ENCODE results near the gene ZNF648.
"Not testable (repeated sequence)": the region's sequence is repeated elsewhere in the genome, so short reads cannot be mapped to it uniquely, and the experiment has no call there.

ZNF648 gene, protein sequence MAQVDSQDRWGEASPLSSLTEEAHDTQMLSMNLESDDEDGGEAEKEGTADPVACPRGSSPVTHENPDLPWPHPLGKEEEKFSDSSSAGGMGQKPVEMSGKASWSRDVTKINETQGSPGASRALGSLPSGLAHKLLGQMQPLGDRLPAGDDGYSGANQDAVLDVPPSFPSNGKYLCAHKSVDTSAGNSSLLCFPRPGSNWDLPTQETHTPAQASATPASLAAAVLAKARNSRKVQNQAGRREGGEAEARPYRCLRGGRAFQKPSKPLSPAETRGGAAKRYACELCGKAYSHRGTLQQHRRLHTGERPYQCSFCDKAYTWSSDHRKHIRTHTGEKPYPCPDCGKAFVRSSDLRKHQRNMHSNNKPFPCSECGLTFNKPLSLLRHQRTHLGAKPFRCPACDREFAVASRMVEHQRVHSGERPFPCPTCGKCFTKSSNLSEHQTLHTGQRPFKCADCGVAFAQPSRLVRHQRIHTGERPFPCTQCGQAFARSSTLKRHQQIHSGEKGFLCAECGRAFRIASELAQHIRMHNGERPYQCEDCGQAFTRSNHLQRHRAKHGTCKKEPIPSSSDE

GRCh38 chr1:182061594-182061993 is at the start of gene ZNF648:
Gene ZNF648, minus strand, starts transcription at chr1:182061712. Its CDS starts 3,702 bp downstream, at chr1:182058010.
- H3K36me3 ChIP-seq (ENCODE audit: insufficient read depth, low read length): no peaks in the 10 kb centered on the region

GRCh38 chr1:182110635-182111034 is 49.1 kb upstream of the ZNF648 start:
- Histone ChIP-seq H3K4me1 (ENCODE audit: insufficient read depth, low read length) (peaks cover 6% of the 10 kb centered on the region; the same call in 1 of the 2 replicates), H3K9me3 (ENCODE audit: control insufficient read depth, insufficient read depth, low read length) (0 out of 2 replicates have a peak, but pooled peaks cover 3% of the 10 kb centered on the region), H3K9ac (ENCODE audit: low read depth, low read length) (no peak overlapping the region), H3K36me3 (ENCODE audit: insufficient read depth, low read length) (no peaks in the 10 kb centered on the region)

More at GRCh38 chr1:182061594-182061993, at the start of gene ZNF648:
- H3K9me3 ChIP-seq (ENCODE audit: control insufficient read depth, insufficient read depth, low read length): no peaks in the 10 kb centered on the region
- no peaks in the 10 kb centered on the region; the same call in 1 of the 2 replicates for H3K4me1 ChIP-seq (ENCODE audit: insufficient read depth, low read length)
- peak within 1 kb of the TSS; percentile 36; the same call in 1 of the 2 replicates for H3K9ac ChIP-seq (ENCODE audit: low read depth, low read length)

DNA sequence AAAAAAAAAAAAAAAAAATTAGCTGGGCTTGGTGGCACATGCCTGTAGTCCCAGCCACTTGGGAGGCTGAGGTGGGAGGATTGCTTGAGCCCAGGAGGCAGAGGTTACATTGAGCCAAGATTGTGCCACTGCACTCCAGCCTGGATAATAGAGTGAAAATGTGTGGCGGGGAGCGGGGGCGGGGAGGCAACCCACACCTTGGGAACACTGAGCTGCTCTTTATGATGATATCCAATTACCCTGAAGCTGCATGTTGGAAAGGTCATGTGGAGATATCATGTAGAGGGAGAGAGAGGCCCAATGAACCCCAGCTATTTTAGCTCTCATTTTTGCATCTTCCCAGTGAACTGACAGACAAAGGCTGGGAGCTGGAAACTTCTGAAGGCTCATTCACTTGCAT is 48.3 kb upstream of the ZNF648 start:
- Histone ChIP-seq H3K9me3 (ENCODE audit: control insufficient read depth, insufficient read depth, low read length) (0 out of 2 replicates have a peak, but pooled peaks cover 3% of the 10 kb centered on the region), H3K4me1 (ENCODE audit: insufficient read depth, low read length) (peaks cover 6% of the 10 kb centered on the region; the same call in 1 of the 2 replicates), H3K9ac (ENCODE audit: low read depth, low read length) (no peak overlapping the region), H3K36me3 (ENCODE audit: insufficient read depth, low read length) (no peaks in the 10 kb centered on the region)

GRCh38 chr1:182107209-182107608 is 45.7 kb upstream of the ZNF648 start:
- Histone ChIP-seq H3K36me3 (ENCODE audit: insufficient read depth, low read length) (no peaks in the 10 kb centered on the region), H3K9me3 (ENCODE audit: control insufficient read depth, insufficient read depth, low read length) (0 out of 2 replicates have a peak, but pooled peaks cover 3% of the 10 kb centered on the region), H3K4me1 (ENCODE audit: insufficient read depth, low read length) (peaks cover 3% of the 10 kb centered on the region; the same call in 1 of the 2 replicates), H3K9ac (ENCODE audit: low read depth, low read length) (no peak overlapping the region)

- peaks cover 20% of the 10 kb centered on the region for H3K4me1 ChIP-seq (ENCODE audit: insufficient read depth, low read length)
- H3K36me3 ChIP-seq (ENCODE audit: insufficient read depth, low read length): no peaks in the 10 kb centered on the region
- 0 out of 2 replicates have a peak, but pooled peaks cover 2% of the 10 kb centered on the region for H3K9me3 ChIP-seq (ENCODE audit: control insufficient read depth, insufficient read depth, low read length)
- H3K9ac ChIP-seq (ENCODE audit: low read depth, low read length): peak overlapping the region; percentile 9; the same call in 1 of the 2 replicates
Observed at GRCh38 chr1:182102043-182102416, 40.5 kb upstream of the ZNF648 start.

GRCh38 chr1:182101415-182102042 is 40.0 kb upstream of the ZNF648 start:
- Histone ChIP-seq H3K4me1 (ENCODE audit: insufficient read depth, low read length) (peaks cover 20% of the 10 kb centered on the region), H3K9me3 (ENCODE audit: control insufficient read depth, insufficient read depth, low read length) (no peaks in the 10 kb centered on the region), H3K36me3 (ENCODE audit: insufficient read depth, low read length) (no peaks in the 10 kb centered on the region), H3K9ac (ENCODE audit: low read depth, low read length) (peak overlapping the region; percentile 9; the same call in 1 of the 2 replicates)

GRCh38 chr1:182098301-182098700 is 36.8 kb upstream of the ZNF648 start:
- H3K36me3 ChIP-seq (ENCODE audit: insufficient read depth, low read length): no peaks in the 10 kb centered on the region

DNA sequence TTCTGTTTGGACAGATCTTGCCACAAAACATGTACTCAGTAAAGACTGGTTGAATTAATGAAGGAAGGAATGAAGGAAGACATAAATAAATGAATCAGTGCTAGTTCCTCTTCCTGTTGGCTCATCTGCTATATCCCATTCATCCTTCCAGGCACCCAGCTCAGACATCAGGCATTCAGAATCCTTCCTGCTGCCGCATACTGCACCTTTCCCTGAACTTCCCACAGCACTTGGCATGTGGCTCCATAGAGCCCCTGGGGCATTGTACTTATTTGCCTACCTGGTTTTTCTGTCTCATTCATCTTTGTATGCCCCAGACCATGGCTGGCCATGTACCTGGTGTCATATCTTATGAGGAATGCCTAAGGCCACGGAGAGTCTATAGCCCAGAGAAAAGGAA is 34.4 kb upstream of the ZNF648 start:
- H3K36me3 ChIP-seq (ENCODE audit: insufficient read depth, low read length): no peaks in the 10 kb centered on the region
- peaks cover 9% of the 10 kb centered on the region for H3K4me1 ChIP-seq (ENCODE audit: insufficient read depth, low read length)
- no peak overlapping the region for H3K9ac ChIP-seq (ENCODE audit: low read depth, low read length)
- H3K9me3 ChIP-seq (ENCODE audit: control insufficient read depth, insufficient read depth, low read length): no peaks in the 10 kb centered on the region

More at GRCh38 chr1:182098301-182098700, 36.8 kb upstream of the ZNF648 start:
- H3K9me3 ChIP-seq (ENCODE audit: control insufficient read depth, insufficient read depth, low read length): no peaks in the 10 kb centered on the region
- peaks cover 20% of the 10 kb centered on the region for H3K4me1 ChIP-seq (ENCODE audit: insufficient read depth, low read length)
- H3K9ac ChIP-seq (ENCODE audit: low read depth, low read length): no peak overlapping the region

- H3K9ac ChIP-seq (ENCODE audit: low read depth, low read length); H3K36me3 ChIP-seq (ENCODE audit: insufficient read depth, low read length); H3K4me1 ChIP-seq (ENCODE audit: insufficient read depth, low read length); H3K9me3 ChIP-seq (ENCODE audit: control insufficient read depth, insufficient read depth, low read length): not testable (repeated sequence)
Observed at GRCh38 chr1:182094514-182095005, 33.0 kb upstream of the ZNF648 start.

- H3K9me3 ChIP-seq (ENCODE audit: control insufficient read depth, insufficient read depth, low read length): no peaks in the 10 kb centered on the region
- no peak overlapping the region for H3K9ac ChIP-seq (ENCODE audit: low read depth, low read length)
- no peaks in the 10 kb centered on the region for H3K4me1 ChIP-seq (ENCODE audit: insufficient read depth, low read length)
- no peaks in the 10 kb centered on the region for H3K36me3 ChIP-seq (ENCODE audit: insufficient read depth, low read length)
Observed at GRCh38 chr1:182093781-182094180, 32.3 kb upstream of the ZNF648 start.

DNA sequence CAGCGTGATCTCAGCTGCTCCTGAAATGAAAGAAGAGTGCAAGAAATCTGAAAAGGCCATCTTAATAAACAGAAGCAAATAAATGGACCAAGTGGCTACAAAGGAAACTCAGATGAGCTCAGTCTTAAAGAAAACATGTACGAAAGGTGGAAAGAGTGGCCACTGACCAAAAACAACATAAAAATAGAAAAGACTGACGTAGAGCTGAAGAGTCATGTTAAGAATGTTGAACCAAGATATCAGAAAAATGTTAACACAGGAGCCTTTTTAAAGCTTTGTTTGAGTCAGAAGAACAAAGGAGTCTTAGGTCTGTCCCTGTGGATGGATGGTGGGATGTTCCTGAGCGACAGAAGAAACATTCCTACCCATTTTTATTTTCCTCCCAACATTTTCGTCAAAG is 30.8 kb upstream of the ZNF648 start:
- Histone ChIP-seq H3K36me3 (ENCODE audit: insufficient read depth, low read length) (no peaks in the 10 kb centered on the region), H3K4me1 (ENCODE audit: insufficient read depth, low read length) (no peaks in the 10 kb centered on the region), H3K9ac (ENCODE audit: low read depth, low read length) (no peak overlapping the region), H3K9me3 (ENCODE audit: control insufficient read depth, insufficient read depth, low read length) (no peaks in the 10 kb centered on the region)

DNA sequence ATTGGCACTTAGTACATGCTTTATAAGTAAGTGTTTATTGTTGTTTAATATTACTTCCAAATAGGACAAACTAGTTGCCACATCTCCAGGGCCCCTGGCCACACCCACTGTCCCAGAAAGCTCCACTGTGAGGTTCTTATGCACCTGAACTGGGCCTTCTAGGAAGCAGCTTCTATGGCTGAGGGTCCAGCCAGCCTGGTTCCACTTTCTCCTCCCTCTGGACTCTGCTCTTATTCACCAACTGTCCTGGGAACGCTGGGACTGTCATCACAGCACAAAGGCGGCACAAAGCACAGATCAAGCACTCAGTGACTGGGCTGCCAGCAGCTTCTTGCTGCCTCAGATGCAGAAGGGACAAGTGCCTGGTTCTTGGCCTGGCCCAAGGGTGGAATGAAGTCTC is 29.6 kb upstream of the ZNF648 start:
- Histone ChIP-seq H3K9ac (ENCODE audit: low read depth, low read length) (no peak overlapping the region), H3K4me1 (ENCODE audit: insufficient read depth, low read length) (no peaks in the 10 kb centered on the region), H3K36me3 (ENCODE audit: insufficient read depth, low read length) (no peaks in the 10 kb centered on the region), H3K9me3 (ENCODE audit: control insufficient read depth, insufficient read depth, low read length) (no peaks in the 10 kb centered on the region)

DNA sequence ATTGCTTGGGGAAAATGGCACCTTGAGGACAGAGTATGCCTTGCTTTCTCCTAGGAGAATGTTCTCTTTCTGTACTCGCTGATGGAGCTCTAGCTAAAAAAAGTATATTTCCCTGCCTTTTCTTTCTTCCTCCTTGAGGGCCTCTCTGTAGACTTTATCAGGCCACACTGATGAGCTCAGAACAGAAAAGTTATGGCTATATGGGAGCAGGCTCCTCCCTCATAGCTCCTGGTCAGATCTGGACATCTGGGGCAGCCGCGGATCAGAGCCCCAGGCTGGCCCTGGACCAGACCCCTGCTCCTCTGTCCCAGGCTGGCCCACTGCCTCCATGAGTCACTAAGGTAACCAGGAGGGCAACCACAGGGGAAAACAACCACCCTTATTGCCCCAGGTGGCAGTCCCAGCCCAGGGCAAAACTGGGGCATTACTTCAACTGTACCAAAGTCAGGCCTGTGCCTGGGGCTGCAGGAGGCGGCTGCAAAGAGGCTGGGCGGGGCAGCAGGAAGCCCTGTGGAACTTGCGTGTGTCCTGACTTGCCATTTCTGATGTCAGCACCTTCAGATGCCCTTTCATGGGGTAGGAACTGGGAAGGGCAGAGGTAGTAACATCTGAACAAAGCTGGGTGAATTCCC is 26.3 kb upstream of the ZNF648 start:
- Histone ChIP-seq H3K9me3 (ENCODE audit: control insufficient read depth, insufficient read depth, low read length) (no peaks in the 10 kb centered on the region), H3K9ac (ENCODE audit: low read depth, low read length) (no peak overlapping the region), H3K36me3 (ENCODE audit: insufficient read depth, low read length) (no peaks in the 10 kb centered on the region), H3K4me1 (ENCODE audit: insufficient read depth, low read length) (no peaks in the 10 kb centered on the region)

- Histone ChIP-seq H3K9ac (ENCODE audit: low read depth, low read length) (no peak overlapping the region), H3K36me3 (ENCODE audit: insufficient read depth, low read length) (no peaks in the 10 kb centered on the region), H3K4me1 (ENCODE audit: insufficient read depth, low read length) (no peaks in the 10 kb centered on the region), H3K9me3 (ENCODE audit: control insufficient read depth, insufficient read depth, low read length) (no peaks in the 10 kb centered on the region)
Observed at GRCh38 chr1:182087304-182087703, 25.8 kb upstream of the ZNF648 start.

Data from ES-I3 (cell line).